Iris pigment epithelial cell (primary cell): Measurements from ENCODE around the gene KANK4.

Experiments used
- DNase-seq: peaks from one replicate; pipeline ENCODE4 v3.0.0-alpha.2; 2011; ENCODE audit warnings: low read depth

Gene KANK4

DNA sequence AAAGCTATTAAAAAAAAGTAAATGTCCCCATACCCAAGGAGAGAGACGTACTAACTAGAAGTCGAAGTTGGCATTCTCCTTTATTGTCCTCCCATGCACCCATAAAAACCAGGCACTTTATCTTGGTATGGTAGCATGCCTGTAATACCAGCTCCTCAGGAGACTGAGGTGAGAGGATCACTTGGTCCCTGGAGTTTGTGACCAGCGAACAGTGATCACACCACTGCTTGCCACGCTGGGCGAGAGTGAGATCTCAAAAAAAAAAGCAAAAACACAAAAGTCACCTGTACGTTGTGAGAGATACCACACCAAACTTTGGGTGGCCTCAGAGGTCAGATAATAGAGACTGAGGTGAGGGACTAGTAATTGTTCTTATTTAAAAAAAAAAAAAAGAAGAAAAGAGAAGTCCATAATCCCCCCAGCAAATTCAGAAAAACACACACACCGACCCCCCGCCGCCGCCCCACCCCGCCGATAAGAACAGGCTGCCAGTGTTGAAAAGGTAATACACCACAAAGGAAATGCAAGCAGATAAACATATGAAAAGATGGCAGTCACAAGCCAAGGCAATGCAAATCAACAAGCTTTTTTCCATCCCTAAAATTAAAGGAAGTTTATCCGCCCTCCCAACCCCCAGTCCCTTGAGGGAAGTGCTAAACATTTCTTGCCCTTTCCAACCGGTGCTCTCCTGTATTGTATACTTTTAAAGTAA is 121.0 kb downstream of the KANK4 start:
- no peak for DNase-seq

DNA sequence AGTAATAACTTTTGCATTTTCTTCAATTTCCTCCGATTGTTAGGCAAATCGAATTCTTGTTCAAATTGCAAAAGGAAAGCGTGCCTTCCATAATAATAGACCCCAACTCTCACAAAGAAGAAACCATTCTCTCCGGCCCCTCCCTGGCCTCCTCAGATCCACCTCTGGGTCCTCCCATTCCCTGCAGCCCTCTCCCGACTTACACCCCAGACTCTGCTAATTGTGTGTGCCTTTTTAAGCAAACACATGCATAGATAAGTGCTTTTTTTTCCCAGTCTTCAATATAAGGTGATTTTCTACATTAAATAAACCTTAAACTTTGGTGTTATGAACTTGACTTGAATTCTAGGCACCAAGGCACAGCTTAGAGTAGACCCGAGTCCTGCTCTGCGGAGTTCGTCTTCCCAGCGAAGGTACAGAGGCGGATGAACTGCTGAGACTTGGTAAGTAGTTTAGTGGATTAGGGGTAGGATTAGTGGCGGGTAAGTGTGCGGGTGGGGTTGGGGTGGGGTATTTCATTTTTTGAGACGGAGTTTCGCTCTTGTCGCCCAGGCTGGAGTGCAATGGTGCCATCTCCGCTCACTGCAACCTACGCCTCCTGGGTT is 123.0 kb downstream of the KANK4 start:
- DNase-seq: no peak

DNA sequence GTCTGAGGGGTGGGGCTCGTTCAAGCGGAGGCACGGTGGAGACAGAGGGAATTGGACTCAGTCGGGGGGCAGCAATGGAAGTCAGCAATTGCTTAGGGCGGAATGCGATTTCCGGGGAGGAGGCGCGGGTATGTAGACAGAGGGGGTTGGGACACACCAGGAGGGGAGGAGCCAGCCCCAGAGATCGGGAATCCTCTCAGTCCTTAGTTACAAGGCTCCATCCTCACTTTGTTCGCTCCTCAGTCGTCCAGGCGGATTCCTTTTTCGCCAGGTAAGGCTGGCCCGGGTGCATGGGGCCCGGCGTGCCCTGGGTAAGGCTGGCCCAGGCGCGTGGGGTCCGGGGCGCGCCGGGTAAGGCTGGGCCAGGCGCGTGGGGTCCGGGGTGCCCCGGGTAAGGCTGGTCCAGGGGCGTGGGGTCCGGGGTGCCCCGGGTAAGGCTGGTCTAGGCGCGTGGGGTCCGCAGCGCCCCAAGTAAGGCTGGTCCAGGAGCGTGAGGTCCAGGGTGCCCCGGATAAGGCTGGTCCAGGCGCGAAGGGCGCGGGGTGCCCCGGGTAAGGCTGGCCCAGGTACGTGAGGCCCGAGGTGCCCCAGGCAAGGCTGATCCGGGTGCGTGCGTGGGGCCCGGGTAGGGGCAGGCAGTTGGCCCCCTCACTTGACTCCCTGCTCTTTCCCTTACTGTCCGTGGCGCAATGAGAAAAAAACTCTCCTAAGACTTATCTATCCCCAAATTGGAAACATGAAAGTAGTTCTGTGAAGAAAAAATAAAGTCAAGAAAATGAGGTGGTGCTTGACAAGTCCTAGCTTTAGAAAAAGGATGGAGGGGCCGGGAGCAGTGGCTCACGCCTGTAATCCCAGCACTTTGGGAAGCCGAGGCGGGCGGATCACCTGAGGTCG is 124.3 kb downstream of the KANK4 start, which contains the start of gene L1TD1:
L1TD1 (plus strand) TSS at position 199 of the 894 bp plus-strand sequence. CDS start 11,780 bp downstream, outside the sequence.
- DNase-seq: no peak

DNA sequence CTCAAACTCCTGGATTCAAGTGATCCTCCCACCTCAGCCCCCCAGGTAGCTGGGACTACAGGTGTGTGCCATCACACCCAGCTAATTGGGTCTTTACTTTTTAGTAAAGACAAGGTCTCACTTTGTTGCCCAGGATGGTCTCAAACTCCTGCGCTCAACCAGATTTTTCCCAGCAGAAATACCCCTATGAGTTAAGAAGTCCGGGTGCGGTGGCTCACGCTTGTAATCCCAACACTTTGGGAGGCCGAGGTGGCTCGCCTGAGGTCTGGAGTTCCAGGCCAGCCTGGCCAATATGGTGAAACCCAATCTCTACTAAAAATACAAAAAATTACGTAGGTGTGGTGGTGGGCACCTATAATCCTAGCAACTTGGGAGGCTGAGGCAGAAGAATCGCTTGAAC is 131.1 kb downstream of the KANK4 start:
- no peak for DNase-seq

DNA sequence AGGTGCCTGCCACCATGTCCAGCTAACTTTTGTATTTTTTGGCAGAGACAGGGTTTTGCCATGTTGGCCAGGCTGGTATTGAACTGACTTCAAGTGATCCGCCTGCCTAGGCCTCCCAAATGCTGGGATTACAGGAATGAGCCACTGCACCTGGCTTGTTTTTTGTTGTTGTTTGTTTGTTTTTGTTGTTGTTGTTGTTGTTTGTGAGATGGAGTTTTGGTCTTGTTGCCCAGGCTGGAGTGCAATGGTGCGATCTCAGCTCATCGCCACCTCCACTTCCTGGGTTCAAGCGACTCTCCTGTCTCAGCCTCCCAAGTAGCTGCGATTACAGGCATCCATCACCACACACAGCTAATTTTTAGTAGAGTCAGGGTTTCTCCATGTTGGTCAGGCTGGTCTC is 131.7 kb downstream of the KANK4 start:
- DNase-seq: no peak
